Measurements from ENCODE around the gene AGA. TPM values are rescaled to one million over a fixed set of nuclear protein-coding genes. Genes with fewer than 3 reads are reported as not detected.

Gene AGA
- total and polyA plus RNA-seq, 2 donors (not counting 1 experiment from before 2014, with no cell fraction given), result 28.2 to 35.3 TPM

GRCh38 chr4:177444911-177445736 is 2.9 kb upstream of the AGA start:
- peak; percentile 5 for DNase-seq
- Histone ChIP-seq H3K9me3 (ENCODE audit: control extremely low read depth in 1 of 3, control insufficient read depth in 2 of 3, insufficient read depth in 1 of 3, low read length in 2 of 3) (no peaks in the 10 kb centered on the region), H3K36me3 (replicated peaks in 1 of 2; ENCODE audit: control extremely low read depth in 1 of 2, control insufficient read depth in 1 of 2, extremely low read depth in 1 of 2, insufficient read depth in 2 of 2, low read length in 1 of 2) (no peaks in the 10 kb centered on the region), H3K27ac (ENCODE audit: low read length in 2 of 2) (no peak overlapping the region), H3K4me1 (ENCODE audit: control insufficient read depth in 2 of 2, insufficient read depth in 2 of 2, low read length in 2 of 2) (peaks cover 16 to 17% of the 10 kb centered on the region in 2 donors), H3K4me3 (ENCODE audit: control extremely low read depth in 1 of 5, extremely low read depth in 1 of 5, insufficient read depth in 1 of 5, low read depth in 2 of 5, low read length in 4 of 5) (peak overlapping the region in 2 of 5 experiments; percentile 13 to 25), H3K9ac (ENCODE audit: low read length) (no peak overlapping the region), H2AFZ (ENCODE audit: insufficient read depth, low read depth, low read length, poor library complexity, severe bottlenecking) (no peak overlapping the region), H4K20me1 (ENCODE audit: control insufficient read depth, insufficient read depth, low read length, poor library complexity, severe bottlenecking) (no peaks in the 10 kb centered on the region), H3K79me2 (ENCODE audit: control insufficient read depth, insufficient read depth, low read length) (no peaks in the 10 kb centered on the region), H3K4me2 (replicated peaks; ENCODE audit: low read depth, low read length, poor library complexity, severe bottlenecking) (no peak overlapping the region), H3K27me3 (replicated peaks in 1 of 4; ENCODE audit: control extremely low read depth in 1 of 4, control insufficient read depth in 3 of 4, insufficient read depth in 4 of 4, low read length in 3 of 4) (no peaks in the 10 kb centered on the region)
- Mint-ChIP-seq H3K9me3 (ENCODE audit: insufficient read depth) (no peaks in the 10 kb centered on the region), H3K4me1 (peaks cover 20% of the 10 kb centered on the region), H3K27ac (no peak overlapping the region), H3K27me3 (no peaks in the 10 kb centered on the region), H3K4me3 (no peak overlapping the region)
- WGBS (ENCODE audit: insufficient coverage), result 97% methylated on average over 24 of the region's 26 CpGs
- CTCF ChIA-PET, result no interaction called here
- ATAC-seq (ENCODE audit: low read depth), result no peak
- intact Hi-C loops (cut with micrococcal nuclease), result no loop called here
- POLR2A ChIA-PET, result no interaction called here
- TF ChIP-seq CTCF (IDR thresholded peaks at IDR 0.05), result no peak
- no peak for TF ChIP-seq EZH2 (IDR thresholded peaks at IDR 0.05; ENCODE audit: borderline replicate concordance, insufficient read depth, low read depth, low read length, poor library complexity, severe bottlenecking)

Measured in B cell (primary cell).